Lower lobe of right lung (tissue), 2 donors: ENCODE data around the gene MYO1H. TPM values are rescaled to one million over a fixed set of nuclear protein-coding genes. Genes with fewer than 3 reads are reported as not detected.

Experiments used
- ATAC-seq, 2 donors: fragments of 200-7000 bp; cut with Tn5 transposase; one replicate each; pipeline ENCODE4 v1.9.1; 2020 to 2022; ENCODE audit warnings: mild to moderate bottlenecking in 2 of 2, moderate library complexity in 2 of 2
- DNase-seq: peaks from one replicate; pipeline ENCODE4 v3.0.0-alpha.2; 2020
- H3K27ac ChIP-seq: fragments of 200-600 bp; one replicate; pipeline ENCODE4 v1.8.0; 2022
- H3K27me3 ChIP-seq: fragments of 200-600 bp; one replicate; pipeline ENCODE4 v1.8.0; 2022; ENCODE audit warnings: low read depth
- H3K36me3 ChIP-seq: fragments of 200-600 bp; one replicate; pipeline ENCODE4 v1.8.0; 2022; ENCODE audit warnings: mild to moderate bottlenecking
- H3K4me1 ChIP-seq: fragments of 200-600 bp; one replicate; pipeline ENCODE4 v1.8.0; 2022
- H3K4me3 ChIP-seq: fragments of 200-600 bp; one replicate; pipeline ENCODE4 v1.8.0; 2022; ENCODE audit warnings: mild to moderate bottlenecking
- H3K9me3 ChIP-seq: fragments of 200-600 bp; one replicate; pipeline ENCODE4 v1.8.0; 2022
- CTCF ChIP-seq: fragments of 200-600 bp; IDR thresholded peaks from one replicate; pipeline ENCODE4 v1.8.0; 2022; ENCODE audit warnings: antibody characterized with exemption, mild to moderate bottlenecking
- intact Hi-C: fragments of 100-400 bp; cut with DNase I; formaldehyde crosslinking; loops from one replicate; pipeline ENCODE4 v1.11.0; 2022
- total RNA-seq: library from RNA; stranded (reverse); fragmentation: NEBNext Ultra II Directional; extraction: Animal tissue kit (Norgen Biotek cat#: 25700); gene quantifications from one replicate; pipeline ENCODE4 v1.2.1, GENCODE V29; 2021
- donor health status: DM: no; HTN: yes; CAD: no; lungs with severe emphysema.

The MYO1H gene
- total RNA-seq, 1 donor from 2014 or later, result 0.30 TPM

DNA sequence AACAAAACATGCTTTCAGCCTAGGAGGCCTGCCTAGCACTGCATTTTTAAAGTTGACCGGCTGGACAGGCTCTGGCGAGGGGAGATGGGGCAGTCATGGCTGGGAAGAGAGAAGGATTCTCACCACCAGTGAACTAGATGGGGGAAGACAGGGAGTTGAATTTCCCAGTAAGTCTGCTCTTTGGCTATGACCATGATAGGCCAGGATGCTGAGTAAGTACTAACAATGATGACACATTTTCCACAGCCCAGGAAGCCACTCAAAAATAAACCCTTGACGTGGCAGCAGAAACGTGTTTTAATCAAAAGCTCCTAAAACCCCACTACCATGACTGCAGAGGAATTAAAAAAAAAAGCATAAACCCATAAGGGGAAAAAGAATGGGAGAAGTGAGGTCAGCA is 110.4 kb downstream of the MYO1H start:
- ATAC-seq (no peak), DNase-seq (no peak)
- peak overlapping the region; percentile 94 for H3K27ac ChIP-seq
- no peak for TF ChIP-seq CTCF
- intact Hi-C loops, result no loop called here
- no peak overlapping the region for H3K4me3 ChIP-seq
- no peaks in the 10 kb centered on the region for H3K9me3 ChIP-seq
- peaks cover 66% of the 10 kb centered on the region for H3K36me3 ChIP-seq
- no peaks in the 10 kb centered on the region for H3K27me3 ChIP-seq
- H3K4me1 ChIP-seq, result peaks cover 63% of the 10 kb centered on the region

DNA sequence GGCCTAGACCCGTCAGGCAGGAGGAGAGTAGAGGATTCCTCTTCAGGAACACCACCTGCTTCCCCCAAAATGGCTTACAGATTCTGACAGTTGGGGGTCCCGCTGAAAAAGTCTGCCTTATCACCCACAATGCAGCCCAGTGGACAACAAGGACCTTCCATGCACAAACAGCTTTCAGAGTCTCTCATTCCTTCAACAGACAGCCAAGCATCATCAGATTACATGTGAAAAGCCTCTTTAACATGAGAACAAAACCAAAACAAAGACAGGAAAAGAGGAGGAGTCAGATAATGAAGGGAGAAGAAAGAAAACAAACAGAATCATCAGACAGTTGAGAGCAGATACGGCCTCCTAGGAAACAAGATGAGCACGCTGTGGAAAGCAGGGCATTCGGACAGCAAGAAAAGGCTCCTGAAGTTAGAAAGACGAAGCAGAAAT is 111.1 kb downstream of the MYO1H start:
- no peaks in the 10 kb centered on the region for H3K27me3 ChIP-seq
- peaks cover 59% of the 10 kb centered on the region for H3K36me3 ChIP-seq
- no peak overlapping the region for H3K4me3 ChIP-seq
- DNase-seq (no peak), ATAC-seq (no peak)
- H3K4me1 ChIP-seq, result peaks cover 70% of the 10 kb centered on the region
- peak overlapping the region; percentile 94 for H3K27ac ChIP-seq
- no peak for TF ChIP-seq CTCF
- no peaks in the 10 kb centered on the region for H3K9me3 ChIP-seq
- intact Hi-C loops, result no loop called here

DNA sequence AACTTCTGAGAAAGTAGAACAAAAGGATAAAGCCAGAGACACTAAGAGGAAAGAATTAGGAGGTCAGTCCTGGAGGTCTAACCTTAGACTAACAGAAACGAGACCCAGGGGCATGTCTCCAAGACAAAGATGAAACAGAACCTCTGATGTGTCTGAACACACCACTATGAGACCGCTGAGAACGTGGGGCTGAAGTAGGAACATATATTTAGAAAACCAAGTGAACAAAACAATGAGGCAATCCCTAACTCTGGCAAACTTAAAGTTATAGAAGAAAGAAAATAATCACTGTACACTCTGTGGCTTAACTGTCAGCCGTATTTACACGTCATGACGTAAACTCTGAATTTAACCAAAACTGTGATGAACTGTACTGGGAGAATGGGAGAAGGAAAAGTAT is 111.5 kb downstream of the MYO1H start:
- ATAC-seq (no peak), DNase-seq (no peak)
- no peak for TF ChIP-seq CTCF
- intact Hi-C loops, result no loop called here
- Histone ChIP-seq H3K9me3 (no peaks in the 10 kb centered on the region), H3K27me3 (no peaks in the 10 kb centered on the region), H3K27ac (peak overlapping the region; percentile 94), H3K4me1 (peaks cover 75% of the 10 kb centered on the region), H3K4me3 (no peak overlapping the region), H3K36me3 (peaks cover 54% of the 10 kb centered on the region)

DNA sequence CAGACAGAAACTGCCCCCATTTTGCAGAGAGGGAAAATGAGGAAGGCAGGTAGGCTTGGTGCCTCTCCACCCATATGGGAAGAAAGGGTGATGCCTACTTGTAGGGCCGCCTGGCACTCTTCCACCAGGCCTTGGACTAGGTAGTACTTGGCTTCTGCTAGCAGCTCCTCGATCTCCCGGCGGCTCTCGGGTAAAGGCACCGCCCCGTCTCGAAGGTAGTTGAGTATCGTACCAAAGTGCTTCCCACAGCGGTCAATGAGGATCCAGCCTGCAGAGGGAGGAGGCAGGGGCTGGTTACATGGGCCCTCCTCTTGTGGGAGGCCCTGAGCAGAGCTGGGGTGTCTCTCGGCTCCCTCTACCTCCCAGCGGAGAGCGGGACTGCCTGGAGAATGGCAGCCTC is 112.8 kb downstream of the MYO1H start:
- Histone ChIP-seq H3K27me3 (no peaks in the 10 kb centered on the region), H3K4me1 (peaks cover 88% of the 10 kb centered on the region), H3K27ac (peak overlapping the region; percentile 94), H3K9me3 (no peaks in the 10 kb centered on the region), H3K4me3 (no peak overlapping the region), H3K36me3 (peaks cover 48% of the 10 kb centered on the region)
- intact Hi-C loops, result no loop called here
- no peak for TF ChIP-seq CTCF
- DNase-seq (peak; percentile 94), ATAC-seq (peak; percentile 70 to 71)

DNA sequence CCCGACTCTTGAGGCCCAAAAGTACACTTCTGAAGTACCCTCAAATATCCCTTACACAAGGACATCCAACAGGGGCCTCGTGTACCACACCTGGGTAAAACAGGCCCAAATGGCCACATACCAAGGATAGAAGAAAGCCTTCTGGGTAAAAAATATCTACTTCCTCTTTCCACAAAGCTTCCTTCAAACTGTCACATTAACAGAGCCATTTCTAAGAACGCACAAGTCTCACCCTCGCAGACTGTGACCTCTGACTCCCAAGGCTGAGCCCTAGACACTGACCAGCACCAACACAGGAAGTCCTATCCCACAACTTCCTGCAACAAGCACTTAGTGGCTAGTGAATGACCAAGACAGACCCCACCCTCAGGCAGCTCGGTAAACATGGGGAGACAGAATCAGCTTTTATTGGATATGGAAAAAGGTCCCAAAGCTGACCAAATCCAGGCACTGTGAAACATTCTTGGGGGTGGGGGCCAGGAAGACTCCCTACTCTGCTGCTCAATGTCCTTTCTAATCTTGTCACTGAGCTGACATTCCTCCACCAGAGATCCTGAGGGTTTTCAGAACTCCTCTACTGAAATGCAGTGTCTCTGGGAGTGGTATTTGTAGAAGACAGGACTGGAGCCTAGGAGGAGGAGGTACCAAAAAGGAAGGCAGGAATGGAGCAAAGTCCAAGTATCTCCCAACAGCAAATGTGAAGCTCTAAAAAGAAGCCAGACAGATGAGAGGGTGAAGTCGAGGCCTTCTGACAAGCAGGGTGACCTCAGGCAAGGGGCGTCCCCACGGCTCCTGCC is 113.5 kb downstream of the MYO1H start:
- no peak for TF ChIP-seq CTCF
- intact Hi-C loops, result no loop called here
- H3K36me3 ChIP-seq, result peaks cover 47% of the 10 kb centered on the region
- H3K9me3 ChIP-seq, result no peaks in the 10 kb centered on the region
- peak; percentile 64 to 78 for ATAC-seq
- H3K4me1 ChIP-seq, result peaks cover 95% of the 10 kb centered on the region
- peak overlapping the region; percentile 94 for H3K27ac ChIP-seq
- peak; percentile 71 for DNase-seq
- H3K4me3 ChIP-seq, result peak overlapping the region; percentile 22
- no peaks in the 10 kb centered on the region for H3K27me3 ChIP-seq
